Body of pancreas (tissue), 4 donors: ENCODE measurements around the gene RIC3. TPM values are rescaled to one million over a fixed set of nuclear protein-coding genes. Genes with fewer than 3 reads are reported as not detected.

ENCODE experiments used
- ATAC-seq: fragments of 150-250 bp; one replicate; pipeline ENCODE4 v1.9.1; 2016
- DNase-seq, 4 donors: peaks; one replicate each; pipeline ENCODE4 v3.0.0-alpha.2; 2019
- H3K27ac ChIP-seq, 4 donors: fragments of 200-600 bp; sonication (generic); 1 replicate in 3 of 4; 2 replicates in 1 of 4; pipeline versions ENCODE4 v1.5.1 to v1.6.1; 2016 to 2019; ENCODE audit warnings: mild to moderate bottlenecking in 1 of 4, mixed read lengths in 1 of 4, moderate library complexity in 1 of 4
- H3K27me3 ChIP-seq, 2 donors: fragments of 200-600 bp; sonication (generic); one replicate each; pipeline ENCODE4 v1.6.0; 2016; ENCODE audit warnings: mild to moderate bottlenecking in 1 of 2
- H3K36me3 ChIP-seq, 2 donors: fragments of 200-600 bp; sonication (generic); replicated peaks in 1 of 2; 2 replicates each; pipeline ENCODE4 v1.5.1; 2016; ENCODE audit warnings: low read depth in 2 of 2; ENCODE audit not compliant: insufficient read depth in 1 of 2
- H3K4me1 ChIP-seq: fragments of 200-600 bp; sonication (generic); one replicate; pipeline ENCODE4 v1.6.0; 2016
- H3K4me3 ChIP-seq, 2 donors: fragments of 200-600 bp; sonication (generic); 1 replicate in 1 of 2; 2 replicates in 1 of 2; pipeline ENCODE4 v1.5.1; 2016 to 2019
- H3K9me3 ChIP-seq, 3 donors: fragments of 200-600 bp; sonication (generic); 1 replicate in 2 of 3; 2 replicates in 1 of 3; pipeline ENCODE4 v1.5.1; 2016
- POLR2A ChIP-seq, 3 donors: fragments of 450-650 bp; IDR thresholded peaks; one replicate each; pipeline ENCODE4 v1.6.1; 2016; ENCODE audit warnings: antibody characterized with exemption in 3 of 3, mild to moderate bottlenecking in 2 of 3
- WGBS, 2 donors: methylation state at CpG; one replicate each; pipeline ENCODE4 v1.1.5; 2017; 5-methylcytosine and 5-hydroxymethylcytosine counted together
- intact Hi-C: fragments of 100-400 bp; cut with DNase I; formaldehyde crosslinking; loops from one replicate; pipeline ENCODE4 v1.15.1; 2023
- total RNA-seq, 2 donors: library from RNA; depleted of rRNA; stranded (reverse); fragments of >200 nt; gene quantifications; one replicate each; pipeline ENCODE4 v1.1.0, GENCODE V29; 2016
- TF ChIP-seq, protein P1 (sequence below), 7 experiments: fragments of 450-650 bp in 4 of 7; fragments of 200-600 bp in 3 of 7; sonication (generic) in 3 of 7; IDR thresholded peaks; one replicate each; pipeline ENCODE4 v1.5.1; 2016 to 2019; ENCODE audit warnings: antibody characterized with exemption in 7 of 7

Gene RIC3
- total RNA-seq, 2 donors from 2014 or later: 40.0 to 44.5 TPM

DNA sequence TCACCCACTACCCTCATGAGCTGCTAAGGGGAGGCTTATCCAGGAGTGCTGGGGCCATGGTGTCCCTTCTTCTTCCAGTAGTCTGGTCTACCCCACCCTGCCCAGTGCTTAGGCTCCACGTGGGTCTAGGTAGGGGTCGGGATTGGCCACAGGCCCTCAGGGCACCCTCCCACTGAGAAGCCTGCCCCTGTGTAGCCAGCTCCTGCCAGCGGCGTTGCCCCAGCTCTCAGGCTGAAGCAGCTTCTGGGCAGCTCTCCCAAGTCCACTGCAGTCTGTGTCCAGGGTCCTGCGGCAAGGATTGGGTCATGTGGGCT lies 24.0 kb upstream of the RIC3 start:
- DNase-seq: no peak
- Histone ChIP-seq H3K36me3 (no peaks in the 10 kb centered on the region), H3K4me1 (no peaks in the 10 kb centered on the region), H3K27ac (no peak overlapping the region), H3K4me3 (no peak overlapping the region), H3K27me3 (no peaks in the 10 kb centered on the region), H3K9me3 (no peaks in the 10 kb centered on the region)
- TF ChIP-seq POLR2A (IDR thresholded peaks at IDR 0.05): no peak
- TF ChIP-seq, protein P1, sequence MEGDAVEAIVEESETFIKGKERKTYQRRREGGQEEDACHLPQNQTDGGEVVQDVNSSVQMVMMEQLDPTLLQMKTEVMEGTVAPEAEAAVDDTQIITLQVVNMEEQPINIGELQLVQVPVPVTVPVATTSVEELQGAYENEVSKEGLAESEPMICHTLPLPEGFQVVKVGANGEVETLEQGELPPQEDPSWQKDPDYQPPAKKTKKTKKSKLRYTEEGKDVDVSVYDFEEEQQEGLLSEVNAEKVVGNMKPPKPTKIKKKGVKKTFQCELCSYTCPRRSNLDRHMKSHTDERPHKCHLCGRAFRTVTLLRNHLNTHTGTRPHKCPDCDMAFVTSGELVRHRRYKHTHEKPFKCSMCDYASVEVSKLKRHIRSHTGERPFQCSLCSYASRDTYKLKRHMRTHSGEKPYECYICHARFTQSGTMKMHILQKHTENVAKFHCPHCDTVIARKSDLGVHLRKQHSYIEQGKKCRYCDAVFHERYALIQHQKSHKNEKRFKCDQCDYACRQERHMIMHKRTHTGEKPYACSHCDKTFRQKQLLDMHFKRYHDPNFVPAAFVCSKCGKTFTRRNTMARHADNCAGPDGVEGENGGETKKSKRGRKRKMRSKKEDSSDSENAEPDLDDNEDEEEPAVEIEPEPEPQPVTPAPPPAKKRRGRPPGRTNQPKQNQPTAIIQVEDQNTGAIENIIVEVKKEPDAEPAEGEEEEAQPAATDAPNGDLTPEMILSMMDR (IDR thresholded peaks at IDR 0.05): no peak
- peak; percentile 12 for ATAC-seq
- intact Hi-C loops: no loop called here
- 11 to 26% methylated on average over 3 to 5 of the region's 5 CpGs for WGBS, 2 donors

GRCh38 chr11:8192016-8192895 lies 23.4 kb upstream of the RIC3 start:
- H3K9me3 ChIP-seq: no peaks in the 10 kb centered on the region
- intact Hi-C loops: no loop called here
- no peaks in the 10 kb centered on the region for H3K4me1 ChIP-seq
- 62% methylated on average over 18 to 19 of the region's 19 CpGs for WGBS, 2 donors
- TF ChIP-seq, protein P1 (IDR thresholded peaks at IDR 0.05): peak; percentile 73 to 82 (median 78)
- TF ChIP-seq POLR2A (IDR thresholded peaks at IDR 0.05): no peak
- no peaks in the 10 kb centered on the region for H3K36me3 ChIP-seq
- H3K27me3 ChIP-seq: no peaks in the 10 kb centered on the region
- no peak overlapping the region for H3K4me3 ChIP-seq
- DNase-seq: peak; percentile 72 to 79 (median 75)
- no peak overlapping the region for H3K27ac ChIP-seq
- ATAC-seq: peak; percentile 75

GRCh38 chr11:8190431-8190830 lies 21.6 kb upstream of the RIC3 start:
- Histone ChIP-seq H3K4me1 (no peaks in the 10 kb centered on the region), H3K4me3 (no peak overlapping the region), H3K27ac (no peak overlapping the region), H3K36me3 (no peaks in the 10 kb centered on the region), H3K9me3 (no peaks in the 10 kb centered on the region), H3K27me3 (no peaks in the 10 kb centered on the region)
- 42 to 43% methylated on average over 2 of the region's 2 CpGs for WGBS, 2 donors
- ATAC-seq: no peak
- no peak for DNase-seq
- intact Hi-C loops: no loop called here
- TF ChIP-seq POLR2A (IDR thresholded peaks at IDR 0.05): no peak
- TF ChIP-seq, protein P1 (IDR thresholded peaks at IDR 0.05): no peak

- no peak for ATAC-seq
- DNase-seq: no peak
- no peak for TF ChIP-seq POLR2A (IDR thresholded peaks at IDR 0.05)
- TF ChIP-seq, protein P1 (IDR thresholded peaks at IDR 0.05): no peak
- Histone ChIP-seq H3K4me3 (no peak overlapping the region), H3K4me1 (no peaks in the 10 kb centered on the region), H3K36me3 (no peaks in the 10 kb centered on the region), H3K27ac (no peak overlapping the region), H3K9me3 (no peaks in the 10 kb centered on the region), H3K27me3 (no peaks in the 10 kb centered on the region)
- intact Hi-C loops: no loop called here
- 63 to 84% methylated on average over 2 of the region's 2 CpGs for WGBS, 2 donors
These were observed 17.6 kb upstream of the RIC3 start for GRCh38 chr11:8186429-8186828.

GRCh38 chr11:8183111-8183510 lies 14.3 kb upstream of the RIC3 start:
- H3K36me3 ChIP-seq: no peaks in the 10 kb centered on the region
- ATAC-seq (no peak), DNase-seq (no peak)
- H3K27me3 ChIP-seq: no peaks in the 10 kb centered on the region
- intact Hi-C loops: no loop called here
- no peak overlapping the region for H3K27ac ChIP-seq
- WGBS, 2 donors: 69 to 72% methylated on average over 5 of the region's 5 CpGs
- H3K4me3 ChIP-seq: no peak overlapping the region
- TF ChIP-seq, protein P1 (IDR thresholded peaks at IDR 0.05): no peak
- TF ChIP-seq POLR2A (IDR thresholded peaks at IDR 0.05): no peak
- no peaks in the 10 kb centered on the region for H3K9me3 ChIP-seq
- H3K4me1 ChIP-seq: no peaks in the 10 kb centered on the region
